Loucy (cell line): Measurements from ENCODE around the gene ZNF606.

ENCODE experiments used
- CTCF ChIP-seq: fragments of 200-600 bp; sonication (generic); conservative IDR thresholded peaks from 2 replicates; pipeline ENCODE4 v1.5.1; 2014; ENCODE audit warnings: mild to moderate bottlenecking, antibody characterized with exemption, low read length
- EZH2phosphoT487 ChIP-seq: fragments of 200-600 bp; IDR thresholded peaks from 2 replicates; pipeline ENCODE4 v1.6.1; 2018; ENCODE audit warnings: antibody characterized with exemption, mild to moderate bottlenecking, moderate library complexity, borderline replicate concordance

- TF ChIP-seq CTCF = no peak
- TF ChIP-seq EZH2phosphoT487 = no peak
Measured at GRCh38 chr19:58024661-58025060, 22.0 kb upstream of the ZNF606 start.
